SK-N-SH treated with all-trans-retinoic acid at 6 μM for 48 hours (cell line): ENCODE results near the gene ERCC4.

Experiments
- ATAC-seq: fragments of 200-7000 bp; cut with Tn5 transposase; 3 replicates; pipeline ENCODE4 v1.9.1; 2020; ENCODE audit warnings: mild to moderate bottlenecking, moderate library complexity
- ARNTL ChIP-seq: fragments of 450-650 bp; formaldehyde crosslinking; IDR thresholded peaks from 2 replicates; pipeline ENCODE4 v1.5.0; 2020; ENCODE audit warnings: low read depth, mild to moderate bottlenecking, moderate library complexity, borderline replicate concordance
- BACH2 ChIP-seq: fragments of 250-450 bp; sonication (Bioruptor Pico); IDR thresholded peaks from 2 replicates; pipeline ENCODE4 v1.9.0; 2021; ENCODE audit warnings: mild to moderate bottlenecking, borderline replicate concordance
- CREB5 ChIP-seq: fragments of 250-450 bp; sonication (Bioruptor Pico); IDR thresholded peaks from 2 replicates; pipeline ENCODE4 v1.5.1; 2020; ENCODE audit warnings: low read depth, mild to moderate bottlenecking, moderate library complexity
- CSDC2 ChIP-seq: fragments of 250-450 bp; sonication (Bioruptor Pico); IDR thresholded peaks from 2 replicates; pipeline ENCODE4 v1.5.0; 2020; ENCODE audit warnings: mild to moderate bottlenecking, moderate library complexity
- CSRNP3 ChIP-seq: fragments of 250-450 bp; sonication (Bioruptor Pico); IDR thresholded peaks from 2 replicates; pipeline ENCODE4 v1.5.1; 2021; ENCODE audit warnings: mild to moderate bottlenecking, moderate library complexity
- ESRRG ChIP-seq: fragments of 250-450 bp; sonication (Bioruptor Pico); IDR thresholded peaks from 2 replicates; pipeline ENCODE4 v1.6.1; 2021; ENCODE audit warnings: mild to moderate bottlenecking
- GLIS3 ChIP-seq: fragments of 250-450 bp; sonication (Bioruptor Pico); IDR thresholded peaks from 2 replicates; pipeline ENCODE4 v1.5.0; 2020; ENCODE audit warnings: mild to moderate bottlenecking, moderate library complexity
- ISL1 ChIP-seq: fragments of 250-450 bp; sonication (Bioruptor Pico); IDR thresholded peaks from 2 replicates; pipeline ENCODE4 v2.1.2; 2022; ENCODE audit warnings: mild to moderate bottlenecking, moderate library complexity
- OSR1 ChIP-seq: fragments of 250-450 bp; sonication (Bioruptor Pico); IDR thresholded peaks from 2 replicates; pipeline ENCODE4 v1.8.0; 2022; ENCODE audit warnings: moderate library complexity, mild to moderate bottlenecking, inconsistent platforms
- PATZ1 ChIP-seq: fragments of 250-450 bp; sonication (Bioruptor Pico); IDR thresholded peaks from 2 replicates; pipeline ENCODE4 v1.8.0; 2020; ENCODE audit warnings: mild to moderate bottlenecking, moderate library complexity, borderline replicate concordance
- POU6F1 ChIP-seq: fragments of 250-450 bp; sonication (Bioruptor Pico); IDR thresholded peaks from 2 replicates; pipeline ENCODE4 v1.8.0; 2021; ENCODE audit warnings: low read depth, mild to moderate bottlenecking, moderate library complexity, borderline replicate concordance
- PPARA ChIP-seq: fragments of 250-450 bp; sonication (Bioruptor Pico); IDR thresholded peaks from 2 replicates; pipeline ENCODE4 v1.5.0; 2020; ENCODE audit warnings: mild to moderate bottlenecking, borderline replicate concordance
- SNAI2 ChIP-seq: fragments of 250-450 bp; sonication (Bioruptor Pico); IDR thresholded peaks from 2 replicates; pipeline ENCODE4 v1.5.0; 2020; ENCODE audit warnings: mild to moderate bottlenecking, moderate library complexity
- TOX ChIP-seq: fragments of 250-450 bp; sonication (Bioruptor Pico); IDR thresholded peaks from 2 replicates; pipeline ENCODE4 v1.8.0; 2021; ENCODE audit warnings: mild to moderate bottlenecking, moderate library complexity, borderline replicate concordance
- TSHZ2 ChIP-seq: fragments of 250-450 bp; sonication (Bioruptor Pico); IDR thresholded peaks from 2 replicates; pipeline ENCODE4 v1.5.0; 2020; ENCODE audit warnings: mild to moderate bottlenecking, moderate library complexity
- ZC3H10 ChIP-seq: fragments of 250-450 bp; sonication (Bioruptor Pico); IDR thresholded peaks from 2 replicates; pipeline ENCODE4 v1.5.1; 2021; ENCODE audit warnings: mild to moderate bottlenecking, moderate library complexity
- ZFP3 ChIP-seq: fragments of 250-450 bp; sonication (Bioruptor Pico); IDR thresholded peaks from 2 replicates; pipeline ENCODE4 v1.5.0; 2020; ENCODE audit warnings: mild to moderate bottlenecking, moderate library complexity
- ZFP30 ChIP-seq: fragments of 450-650 bp; formaldehyde crosslinking; IDR thresholded peaks from 2 replicates; pipeline ENCODE4 v1.5.0; 2022; ENCODE audit warnings: mild to moderate bottlenecking, moderate library complexity
- ZNF565 ChIP-seq: fragments of 450-650 bp; formaldehyde crosslinking; conservative IDR thresholded peaks from 2 replicates; pipeline ENCODE4 v1.5.0; 2020; ENCODE audit warnings: low read depth, mild to moderate bottlenecking, moderate library complexity
- ZNF8 ChIP-seq: fragments of 450-650 bp; formaldehyde crosslinking; IDR thresholded peaks from 2 replicates; pipeline ENCODE4 v1.5.0; 2020; ENCODE audit warnings: mild to moderate bottlenecking, moderate library complexity

ERCC4 gene

GRCh38 chr16:13951611-13952010 is 31.7 kb downstream of the ERCC4 start:
- ATAC-seq = no peak

GRCh38 chr16:13953501-13953900 is 33.5 kb downstream of the ERCC4 start:
- no peak for ATAC-seq
- TF ChIP-seq CSRNP3 (CRISPR knock-in tag) (no peak), ZNF565 (CRISPR knock-in tag) (no peak), ZC3H10 (CRISPR knock-in tag) (no peak), CSDC2 (CRISPR knock-in tag) (no peak), TSHZ2 (no peak), BACH2 (CRISPR knock-in tag) (no peak), ESRRG (CRISPR knock-in tag) (no peak), ARNTL (no peak), GLIS3 (no peak), PATZ1 (CRISPR knock-in tag) (no peak), ZFP3 (no peak), OSR1 (CRISPR knock-in tag) (no peak), ZNF8 (CRISPR knock-in tag) (no peak), SNAI2 (CRISPR knock-in tag) (no peak), ZFP30 (CRISPR knock-in tag) (no peak), PPARA (CRISPR knock-in tag) (no peak), TOX (no peak), CREB5 (no peak), POU6F1 (CRISPR knock-in tag) (no peak)

More at GRCh38 chr16:13951611-13952010, 31.7 kb downstream of the ERCC4 start:
- no peak for TF ChIP-seq ZFP30 (CRISPR knock-in tag)
- TF ChIP-seq TSHZ2 = no peak
- no peak for TF ChIP-seq ZC3H10 (CRISPR knock-in tag)
- TF ChIP-seq ZNF565 (CRISPR knock-in tag) = no peak
- no peak for TF ChIP-seq PPARA (CRISPR knock-in tag)
- no peak for TF ChIP-seq ESRRG (CRISPR knock-in tag)
- no peak for TF ChIP-seq ZNF8 (CRISPR knock-in tag)
- TF ChIP-seq ARNTL = no peak
- TF ChIP-seq CREB5 = no peak
- TF ChIP-seq ISL1 (CRISPR knock-in tag) = no peak
- TF ChIP-seq BACH2 (CRISPR knock-in tag) = no peak
- TF ChIP-seq, all 23 proteins: peak for 0
